GM12875 (cell line): Measurements from ENCODE around the gene HYAL3.

Experiments
- H3K4me3 ChIP-seq: one replicate; pipeline ENCODE4 v1.5.1; 2011; ENCODE audit warnings: low read depth, low read length, control low read depth
- TF ChIP-seq, protein P1 (sequence below): IDR thresholded peaks from 2 replicates; pipeline ENCODE4 v1.5.1; 2011; ENCODE audit warnings: low read depth, mild to moderate bottlenecking, control low read depth, inconsistent platforms, low read length, moderate library complexity, borderline replicate concordance; ENCODE audit not compliant: insufficient read depth

Gene HYAL3

DNA sequence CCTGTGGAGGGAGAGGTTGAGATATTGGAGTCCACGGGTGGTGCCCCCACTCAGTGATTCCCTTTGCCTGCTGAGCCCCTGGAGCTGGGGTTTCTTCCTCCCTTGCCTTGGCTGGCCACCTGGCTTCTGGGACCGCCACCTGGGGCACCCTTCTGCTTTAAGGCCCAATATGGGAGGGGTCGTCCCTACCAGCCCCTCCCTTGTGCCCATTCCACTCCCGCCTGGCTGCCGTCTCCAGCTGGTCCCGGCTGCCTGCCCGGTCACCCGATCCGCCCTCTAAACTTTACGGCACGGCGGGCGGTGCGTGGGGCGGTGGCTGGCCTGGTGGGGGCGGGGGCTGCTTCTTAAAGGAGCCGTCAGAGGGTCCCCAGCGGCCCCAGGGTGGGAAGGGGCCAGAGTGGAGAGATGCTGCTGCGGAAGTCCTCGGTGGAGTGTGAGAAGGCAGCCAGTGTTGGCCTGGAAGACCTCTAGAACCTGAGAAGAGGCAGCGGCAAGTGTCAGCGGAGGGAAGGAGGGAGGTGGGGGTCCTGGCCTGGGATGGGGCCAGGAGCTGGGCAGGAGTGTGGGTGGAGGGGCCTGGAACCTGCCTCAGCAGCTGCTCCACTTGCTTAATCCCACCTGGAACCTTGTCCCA is 31.8 kb downstream of the HYAL3 start:
- TF ChIP-seq, protein P1, sequence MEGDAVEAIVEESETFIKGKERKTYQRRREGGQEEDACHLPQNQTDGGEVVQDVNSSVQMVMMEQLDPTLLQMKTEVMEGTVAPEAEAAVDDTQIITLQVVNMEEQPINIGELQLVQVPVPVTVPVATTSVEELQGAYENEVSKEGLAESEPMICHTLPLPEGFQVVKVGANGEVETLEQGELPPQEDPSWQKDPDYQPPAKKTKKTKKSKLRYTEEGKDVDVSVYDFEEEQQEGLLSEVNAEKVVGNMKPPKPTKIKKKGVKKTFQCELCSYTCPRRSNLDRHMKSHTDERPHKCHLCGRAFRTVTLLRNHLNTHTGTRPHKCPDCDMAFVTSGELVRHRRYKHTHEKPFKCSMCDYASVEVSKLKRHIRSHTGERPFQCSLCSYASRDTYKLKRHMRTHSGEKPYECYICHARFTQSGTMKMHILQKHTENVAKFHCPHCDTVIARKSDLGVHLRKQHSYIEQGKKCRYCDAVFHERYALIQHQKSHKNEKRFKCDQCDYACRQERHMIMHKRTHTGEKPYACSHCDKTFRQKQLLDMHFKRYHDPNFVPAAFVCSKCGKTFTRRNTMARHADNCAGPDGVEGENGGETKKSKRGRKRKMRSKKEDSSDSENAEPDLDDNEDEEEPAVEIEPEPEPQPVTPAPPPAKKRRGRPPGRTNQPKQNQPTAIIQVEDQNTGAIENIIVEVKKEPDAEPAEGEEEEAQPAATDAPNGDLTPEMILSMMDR = no peak
- H3K4me3 ChIP-seq = no peak overlapping the region

DNA sequence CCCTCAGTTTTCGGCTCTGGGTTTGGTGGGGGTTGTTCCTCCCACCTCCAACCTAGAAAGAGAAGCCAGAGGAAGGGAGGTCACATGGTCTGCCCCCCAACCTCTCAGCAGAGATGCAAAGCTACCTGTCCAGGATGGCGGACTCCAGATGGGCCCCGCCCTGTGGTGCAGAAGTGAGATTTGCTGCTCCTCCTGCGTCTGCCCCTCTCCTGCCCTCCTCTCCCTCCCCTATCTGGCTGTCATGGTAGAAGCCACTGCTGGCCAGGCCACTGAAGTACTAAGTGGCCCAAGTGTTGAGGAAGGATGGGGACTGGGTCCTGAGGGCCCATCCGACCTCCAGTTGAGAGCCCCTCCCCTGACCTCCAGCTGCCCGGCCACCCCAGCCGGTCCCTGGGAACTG is 32.4 kb downstream of the HYAL3 start:
- H3K4me3 ChIP-seq = no peak overlapping the region
- TF ChIP-seq, protein P1 = no peak

DNA sequence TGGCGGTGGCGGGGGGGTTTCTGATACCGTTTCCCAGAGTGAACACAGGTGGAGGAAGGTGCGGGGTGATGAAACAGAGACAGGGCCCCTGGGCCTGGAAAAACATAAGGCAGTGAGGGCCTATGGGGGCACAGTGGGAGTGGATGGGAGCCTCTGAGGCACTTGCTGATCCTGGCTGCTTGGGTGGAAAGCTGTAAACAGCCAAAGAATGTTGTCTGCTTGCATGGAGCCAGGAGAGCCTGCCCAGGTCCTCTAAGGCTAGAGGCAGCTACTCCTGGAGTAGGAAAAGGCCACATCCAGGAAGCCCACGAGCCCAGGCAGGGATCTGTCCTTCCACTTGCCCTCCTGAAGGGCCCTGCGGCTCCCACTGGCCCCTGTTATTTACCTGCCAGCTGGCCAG is 33.2 kb downstream of the HYAL3 start:
- TF ChIP-seq, protein P1 = no peak
- H3K4me3 ChIP-seq = no peak overlapping the region

DNA sequence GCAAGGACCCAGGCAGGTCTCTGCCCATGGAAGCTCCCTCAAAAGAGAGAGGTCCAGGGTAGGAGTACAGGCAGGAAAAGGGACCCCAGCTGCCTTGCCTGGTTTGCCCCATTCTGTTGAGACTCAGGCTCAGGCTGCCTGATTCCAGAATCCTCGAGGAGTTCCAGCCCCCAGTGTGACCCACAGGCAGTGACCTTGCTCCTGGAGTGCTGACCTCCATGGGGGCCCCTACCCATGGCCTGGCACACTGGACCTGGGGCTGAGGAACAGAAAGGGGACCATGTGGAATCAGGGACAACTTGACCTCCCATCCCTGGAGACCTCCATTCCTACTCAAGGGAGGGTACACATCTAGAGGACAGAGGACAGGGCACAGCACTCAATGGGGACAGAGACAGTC is 33.6 kb downstream of the HYAL3 start:
- no peak overlapping the region for H3K4me3 ChIP-seq
- TF ChIP-seq, protein P1 = no peak

DNA sequence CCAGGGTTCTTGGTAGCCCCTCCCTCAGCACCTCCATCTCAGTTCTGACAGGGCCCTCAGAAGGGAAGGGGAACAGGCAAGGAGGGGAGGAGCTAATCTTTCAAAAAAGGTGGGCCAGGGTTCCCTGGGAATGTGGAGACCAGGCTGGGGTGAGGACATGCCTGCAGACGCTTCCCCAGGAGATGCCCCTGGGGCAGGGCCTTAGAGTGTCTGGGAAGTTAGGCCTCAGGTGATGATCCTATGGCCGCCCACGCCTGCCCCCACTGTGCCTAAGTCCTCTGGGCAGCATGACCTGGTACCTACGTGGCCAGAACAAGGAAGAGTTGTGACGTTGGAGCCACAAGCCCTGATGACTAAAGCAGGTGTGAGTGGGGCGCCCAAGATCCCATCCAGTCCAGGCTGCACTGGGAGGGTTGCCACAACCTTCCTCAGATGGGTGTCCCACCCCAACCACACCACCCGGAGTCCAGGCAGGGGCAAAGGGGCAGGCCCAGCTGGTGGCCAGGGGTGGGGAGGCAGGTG is 34.2 kb downstream of the HYAL3 start:
- TF ChIP-seq, protein P1 = no peak
- no peak overlapping the region for H3K4me3 ChIP-seq

DNA sequence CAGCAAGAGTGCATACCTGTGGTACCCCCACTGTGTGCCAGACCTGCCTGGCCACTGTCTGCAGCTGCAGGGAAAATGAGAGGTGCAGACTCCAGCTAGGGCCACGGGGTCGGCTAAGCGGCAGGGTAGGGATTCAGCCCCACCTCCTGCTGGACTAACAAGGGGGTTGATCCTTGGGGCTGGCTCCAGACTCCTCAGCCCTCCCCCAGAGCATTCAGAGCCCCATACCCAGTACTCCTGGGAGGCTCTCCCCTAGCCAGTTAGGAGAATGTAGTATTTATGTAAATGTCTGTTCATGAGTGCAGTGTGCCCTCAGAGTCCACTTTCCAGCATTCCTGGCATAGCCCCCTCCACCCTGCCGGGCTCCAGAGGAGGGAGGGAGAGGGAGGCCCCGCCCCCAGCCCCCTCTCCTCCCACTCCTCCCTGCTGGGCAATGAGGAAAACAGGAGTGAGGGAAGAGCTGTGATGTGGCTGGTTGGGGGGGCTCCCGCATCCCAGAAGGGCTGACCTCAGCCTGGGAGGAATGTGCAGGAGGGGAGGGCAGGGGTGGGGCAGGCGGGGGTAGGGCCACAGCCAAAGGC is 34.7 kb downstream of the HYAL3 start:
- H3K4me3 ChIP-seq = no peak overlapping the region
- TF ChIP-seq, protein P1 = no peak
